ENCODE measurements around the gene OR6N1. TPM values are rescaled to one million over a fixed set of nuclear protein-coding genes. Genes with fewer than 3 reads are reported as not detected.

The OR6N1 gene
- total and polyA plus RNA-seq, 4 donors: not detected

- H3K9me3 ChIP-seq (ENCODE audit: control insufficient read depth in 4 of 4, low read length in 3 of 4): no peaks in the 10 kb centered on the region
- H3K27me3 ChIP-seq (ENCODE audit: control insufficient read depth in 4 of 4, insufficient read depth in 4 of 4, low read length in 3 of 4): no peaks in the 10 kb centered on the region
- no peak for DNase-seq (ENCODE audit: low spot score)
- H3K27ac ChIP-seq (ENCODE audit: low read depth in 1 of 2, low read length in 2 of 2): no peak within 1 kb of the TSS
- H3K9ac ChIP-seq (ENCODE audit: low read depth in 1 of 2, low read length in 2 of 2): no peak within 1 kb of the TSS
- no peak within 1 kb of the TSS for H3K4me3 ChIP-seq (ENCODE audit: low read depth in 1 of 3, low read length in 3 of 3)
- H3K36me3 ChIP-seq (ENCODE audit: control insufficient read depth in 4 of 4, insufficient read depth in 3 of 4, low read depth in 1 of 4, low read length in 3 of 4): no peaks in the 10 kb centered on the region
- H3K4me1 ChIP-seq (ENCODE audit: control insufficient read depth in 4 of 4, insufficient read depth in 4 of 4, low read length in 3 of 4): no peaks in the 10 kb centered on the region
- TF ChIP-seq EGR1 (IDR thresholded peaks at IDR 0.05; ENCODE audit: low read depth in 2 of 2): no peak
- TF ChIP-seq TAF1 (conservative IDR thresholded peaks at IDR 0.05): no peak
- TF ChIP-seq HNF4A (conservative IDR thresholded peaks at IDR 0.05): no peak
- no peak for TF ChIP-seq FOXA1 (IDR thresholded peaks at IDR 0.05)
- TF ChIP-seq RAD21 (IDR thresholded peaks at IDR 0.05): no peak
- TF ChIP-seq ZBTB33 (IDR thresholded peaks at IDR 0.05): no peak
- no peak for TF ChIP-seq MAX (IDR thresholded peaks at IDR 0.05)
- TF ChIP-seq SP1 (IDR thresholded peaks at IDR 0.05): no peak
- no peak for TF ChIP-seq NR2F2 (IDR thresholded peaks at IDR 0.05)
- TF ChIP-seq YY1 (IDR thresholded peaks at IDR 0.05): no peak
- TF ChIP-seq JUND (IDR thresholded peaks at IDR 0.05): no peak
- TF ChIP-seq REST (IDR thresholded peaks at IDR 0.05): no peak
- TF ChIP-seq ATF3 (IDR thresholded peaks at IDR 0.05): no peak
- TF ChIP-seq CTCF (IDR thresholded peaks at IDR 0.05; ENCODE audit: low read depth, low read length, missing input control): no peak
- no peak for TF ChIP-seq FOXA2 (IDR thresholded peaks at IDR 0.05)
Observed at GRCh38 chr1:158781104-158781503, 9.1 kb upstream of the OR6N1 start, which contains the start of gene OR6N2. Gene OR6N2, minus strand, starts transcription at chr1:158781204. Its CDS starts 3,569 bp downstream, at chr1:158777635.

- Histone ChIP-seq H3K9ac (ENCODE audit: low read depth in 1 of 2, low read length in 2 of 2) (no peak within 1 kb of the TSS), H3K27ac (ENCODE audit: low read depth in 1 of 2, low read length in 2 of 2) (no peak within 1 kb of the TSS), H3K36me3 (ENCODE audit: control insufficient read depth in 4 of 4, insufficient read depth in 3 of 4, low read depth in 1 of 4, low read length in 3 of 4) (no peaks in the 10 kb centered on the region), H3K9me3 (ENCODE audit: control insufficient read depth in 4 of 4, low read length in 3 of 4) (peaks cover 0 to 2% (median 0%) of the 10 kb centered on the region in 4 donors), H3K4me3 (ENCODE audit: low read depth in 1 of 3, low read length in 3 of 3) (no peak within 1 kb of the TSS), H3K4me1 (ENCODE audit: control insufficient read depth in 4 of 4, insufficient read depth in 4 of 4, low read length in 3 of 4) (no peaks in the 10 kb centered on the region), H3K27me3 (ENCODE audit: control insufficient read depth in 4 of 4, insufficient read depth in 4 of 4, low read length in 3 of 4) (no peaks in the 10 kb centered on the region)
- WGBS: 78% methylated on average over 2 of the region's 2 CpGs
- no peak for DNase-seq (ENCODE audit: low spot score)
- TF ChIP-seq RXRA (IDR thresholded peaks at IDR 0.05): no peak
- no peak for TF ChIP-seq TAF1 (conservative IDR thresholded peaks at IDR 0.05)
- TF ChIP-seq CTCF (IDR thresholded peaks at IDR 0.05; ENCODE audit: low read depth, low read length, missing input control): no peak
- TF ChIP-seq JUND (IDR thresholded peaks at IDR 0.05): no peak
- no peak for TF ChIP-seq REST (IDR thresholded peaks at IDR 0.05)
- TF ChIP-seq HNF4G (IDR thresholded peaks at IDR 0.05): no peak
- no peak for TF ChIP-seq MAX (IDR thresholded peaks at IDR 0.05)
- TF ChIP-seq RAD21 (IDR thresholded peaks at IDR 0.05): no peak
- TF ChIP-seq HNF4A (conservative IDR thresholded peaks at IDR 0.05): no peak
- no peak for TF ChIP-seq ATF3 (IDR thresholded peaks at IDR 0.05)
Observed at GRCh38 chr1:158754420-158754819, 17.6 kb downstream of the OR6N1 start, which contains the start of gene OR6K6. Gene OR6K6, plus strand, starts transcription at chr1:158754720. Its CDS starts 168 bp downstream, at chr1:158754888.
